ENCODE measurements around the gene C11orf97.
"Not testable (repeated sequence)": the region's sequence is repeated elsewhere in the genome, so short reads cannot be mapped to it uniquely, and the experiment has no call there.

The C11orf97 gene, protein sequence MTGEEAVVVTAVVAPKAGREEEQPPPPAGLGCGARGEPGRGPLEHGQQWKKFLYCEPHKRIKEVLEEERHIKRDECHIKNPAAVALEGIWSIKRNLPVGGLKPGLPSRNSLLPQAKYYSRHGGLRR

DNA sequence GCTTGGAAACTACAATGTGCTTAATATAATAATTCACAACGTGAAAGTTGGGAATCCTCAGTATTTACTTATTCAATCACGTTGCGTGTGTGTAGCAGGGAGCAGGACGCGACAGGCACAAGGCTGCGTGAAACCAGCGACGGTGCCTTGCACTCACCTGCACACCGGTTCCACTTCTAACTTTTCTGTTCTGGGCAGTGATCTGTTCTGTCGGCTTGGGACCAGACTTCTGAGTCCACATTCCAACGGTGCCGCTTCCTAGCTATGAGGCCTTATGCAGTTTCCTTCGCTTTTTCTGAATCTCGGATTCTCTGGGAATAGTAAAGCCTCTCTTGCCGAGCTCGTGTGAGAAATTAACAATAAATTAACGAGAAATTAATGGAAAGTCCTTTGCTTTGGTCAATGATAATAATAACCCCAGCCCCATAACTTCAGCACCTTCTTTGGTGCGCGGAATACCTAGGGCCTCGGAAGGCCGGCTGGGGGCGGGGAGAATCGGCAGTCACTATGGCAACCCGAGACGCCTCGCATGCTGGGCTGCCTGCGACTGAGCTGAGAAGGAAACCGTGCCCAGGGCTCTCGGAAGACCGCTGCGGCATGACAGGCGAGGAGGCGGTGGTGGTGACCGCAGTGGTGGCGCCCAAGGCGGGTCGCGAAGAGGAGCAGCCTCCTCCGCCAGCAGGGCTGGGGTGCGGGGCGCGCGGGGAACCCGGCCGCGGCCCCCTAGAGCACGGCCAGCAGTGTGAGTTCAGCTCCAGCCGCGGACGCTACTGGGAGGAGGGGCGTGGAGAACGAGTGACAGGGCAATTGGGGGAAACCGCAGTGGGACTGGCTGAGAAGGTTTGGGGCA, at the start of gene C11orf97:
C11orf97 (plus strand) TSS at position 530 of the 850 bp plus-strand sequence; CDS start at position 598, 68 bp downstream.
- peaks cover 38 to 49% of the 10 kb centered on the region in 2 donors for H3K27me3 Mint-ChIP-seq
- peak within 1 kb of the TSS; percentile 20 for H3K27ac Mint-ChIP-seq
- peak; percentile 26 for DNase-seq
- no peaks in the 10 kb centered on the region for H3K36me3 Mint-ChIP-seq
- H3K9me3 Mint-ChIP-seq, result no peaks in the 10 kb centered on the region
- ATAC-seq (replicated peaks), result peak; percentile 87 to 90
- H3K4me1 Mint-ChIP-seq, result peaks cover 9 to 10% of the 10 kb centered on the region in 2 donors
- peak within 1 kb of the TSS; percentile 83 to 86 for H3K4me3 Mint-ChIP-seq

DNA sequence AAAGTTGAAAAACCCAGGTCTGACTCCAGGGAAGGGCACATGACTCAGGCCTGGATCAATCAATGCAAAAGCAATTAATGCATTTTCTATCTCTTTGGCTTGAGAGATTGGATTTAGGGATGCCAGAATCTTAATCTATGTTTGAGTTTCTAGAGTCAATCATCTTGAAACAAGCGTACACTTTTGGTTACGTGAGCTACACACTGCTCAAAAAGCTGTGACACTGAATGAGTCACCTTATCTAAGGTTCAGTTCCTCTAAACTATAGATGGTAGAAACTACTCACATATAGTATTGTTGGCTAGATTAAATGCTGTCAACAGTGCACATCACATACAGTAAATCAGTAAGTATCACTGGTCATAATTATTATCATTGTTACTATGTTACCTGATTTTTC, 42.8 kb upstream of the C11orf97 start:
- no peak overlapping the region for H3K4me3 Mint-ChIP-seq
- H3K27ac Mint-ChIP-seq, result no peak overlapping the region
- H3K36me3 Mint-ChIP-seq, result peaks cover 42 to 55% of the 10 kb centered on the region in 2 donors
- no peaks in the 10 kb centered on the region for H3K9me3 Mint-ChIP-seq
- no peaks in the 10 kb centered on the region for H3K27me3 Mint-ChIP-seq
- peak; percentile 93 to 95 for ATAC-seq (replicated peaks)
- H3K4me1 Mint-ChIP-seq, result peaks cover 11 to 35% of the 10 kb centered on the region in 2 donors
- DNase-seq, result no peak

DNA sequence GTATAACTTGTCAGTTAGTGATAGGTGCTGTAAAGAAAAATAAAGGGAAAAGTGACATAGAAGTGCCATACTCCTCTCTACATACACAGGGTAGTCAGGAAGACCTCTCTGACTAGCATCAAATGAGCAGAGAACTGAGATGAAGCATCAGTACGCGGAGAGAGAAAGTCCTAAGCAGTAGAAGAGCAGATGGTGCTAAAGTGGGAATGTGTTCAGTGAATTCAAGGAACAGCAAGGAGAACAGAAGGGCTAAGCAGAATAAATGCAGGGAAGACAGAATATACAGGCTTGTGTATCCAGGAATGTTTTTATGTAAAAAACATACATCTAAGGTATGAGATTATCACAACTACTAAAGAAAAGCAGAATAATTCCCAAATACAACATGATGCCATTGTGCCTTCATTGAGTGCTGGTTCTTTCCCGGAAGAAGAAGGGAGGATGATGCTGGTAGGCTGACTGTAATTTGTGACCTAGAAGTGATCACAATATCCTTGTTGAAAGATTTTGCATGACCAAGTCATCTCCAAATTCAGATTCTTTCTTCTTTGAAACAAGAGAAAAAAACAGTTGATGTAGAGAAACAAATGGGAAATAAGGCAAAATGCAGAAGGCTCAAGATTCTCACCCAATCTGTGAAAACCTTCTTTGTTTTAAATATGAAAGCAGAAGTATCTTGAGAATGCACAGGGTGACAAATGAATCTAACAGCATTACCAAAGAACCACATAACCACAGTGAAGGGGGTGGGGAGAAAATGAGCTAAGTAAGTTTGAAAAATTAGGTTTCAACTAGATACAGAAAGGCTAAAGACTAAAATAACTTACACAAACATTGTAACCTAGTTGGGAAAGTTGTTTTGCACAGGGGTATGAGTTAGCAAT, 39.1 kb upstream of the C11orf97 start:
- H3K4me3 Mint-ChIP-seq, result peak overlapping the region in 1 of 2 donors; percentile 15
- H3K27me3 Mint-ChIP-seq, result no peaks in the 10 kb centered on the region
- no peak for DNase-seq
- H3K27ac Mint-ChIP-seq, result no peak overlapping the region
- H3K36me3 Mint-ChIP-seq, result peaks cover 36 to 50% of the 10 kb centered on the region in 2 donors
- H3K9me3 Mint-ChIP-seq, result no peaks in the 10 kb centered on the region
- peaks cover 16 to 37% of the 10 kb centered on the region in 2 donors for H3K4me1 Mint-ChIP-seq
- peak; percentile 87 to 91 for ATAC-seq (replicated peaks)

DNA sequence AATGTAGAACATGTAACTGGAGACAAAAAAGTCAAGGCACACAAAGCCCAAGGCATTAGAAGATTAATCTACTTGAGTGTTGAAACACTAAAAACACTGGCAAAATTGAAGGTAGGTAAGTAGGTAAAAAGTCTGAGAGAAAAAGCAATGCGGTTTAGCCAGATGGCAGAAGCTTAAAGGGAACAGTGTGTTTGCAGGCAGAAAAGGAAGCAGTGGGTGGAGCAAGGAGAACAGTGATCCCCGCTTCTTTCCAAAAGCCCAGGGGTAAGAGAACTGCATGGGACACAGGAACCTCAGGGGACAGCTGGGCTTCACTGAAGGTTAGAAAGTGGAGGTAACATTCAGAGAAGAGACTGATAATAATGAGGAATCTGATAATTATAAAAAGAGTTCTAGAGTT, 34.6 kb upstream of the C11orf97 start:
- Mint-ChIP-seq H3K4me1 (peaks cover 16 to 30% of the 10 kb centered on the region in 2 donors), H3K27ac (no peak overlapping the region), H3K36me3 (peaks cover 38 to 50% of the 10 kb centered on the region in 2 donors), H3K9me3 (no peaks in the 10 kb centered on the region), H3K27me3 (no peaks in the 10 kb centered on the region), H3K4me3 (no peak overlapping the region)
- no peak for DNase-seq
- ATAC-seq (replicated peaks), result no peak

DNA sequence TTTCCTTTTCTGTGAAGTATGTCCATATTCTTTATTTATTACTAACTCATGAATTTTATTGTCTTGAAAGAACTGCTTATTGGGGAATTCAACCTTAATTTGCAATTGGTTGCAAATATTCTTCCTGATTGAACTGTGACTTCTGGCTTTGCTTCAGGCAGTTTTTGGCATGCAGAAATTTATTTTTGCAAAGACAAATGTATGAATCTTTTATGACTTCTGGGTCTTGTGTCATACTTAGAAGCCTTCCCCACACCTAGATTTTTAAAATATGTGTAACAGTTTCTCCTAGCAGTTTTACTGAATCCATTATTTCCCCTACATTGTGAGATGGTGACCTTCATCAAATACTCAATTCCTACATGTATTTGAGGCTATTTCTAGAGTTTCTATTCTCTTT, 30.9 kb upstream of the C11orf97 start:
- no peak for ATAC-seq (replicated peaks)
- Mint-ChIP-seq H3K36me3 (peaks cover 34 to 44% of the 10 kb centered on the region in 2 donors), H3K27ac (no peak overlapping the region), H3K4me3 (no peak overlapping the region), H3K27me3 (no peaks in the 10 kb centered on the region), H3K9me3 (no peaks in the 10 kb centered on the region), H3K4me1 (peaks cover 5 to 11% of the 10 kb centered on the region in 2 donors)
- no peak for DNase-seq

DNA sequence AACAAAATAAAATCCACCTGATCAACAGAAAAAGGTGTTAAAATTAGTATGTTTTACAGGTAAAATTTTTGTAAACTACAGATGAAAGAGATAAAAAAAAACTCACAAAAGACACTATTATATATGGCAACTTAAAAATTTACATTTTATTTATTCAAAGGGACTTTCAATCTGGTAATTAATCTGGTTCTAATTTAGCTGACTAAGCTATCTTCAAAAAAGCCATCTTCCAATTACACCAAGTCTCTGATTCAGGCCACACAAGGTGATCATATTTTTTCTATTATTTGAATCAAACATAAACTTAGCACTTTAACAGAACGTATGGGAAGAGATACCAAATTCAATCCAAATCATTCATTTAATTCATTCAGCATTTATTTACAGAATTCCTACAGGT, 26.2 kb upstream of the C11orf97 start:
- Mint-ChIP-seq H3K4me3 (no peak overlapping the region), H3K4me1 (peaks cover 1 to 10% of the 10 kb centered on the region in 2 donors), H3K27ac (no peak overlapping the region), H3K27me3 (no peaks in the 10 kb centered on the region), H3K9me3 (no peaks in the 10 kb centered on the region), H3K36me3 (peaks cover 50 to 62% of the 10 kb centered on the region in 2 donors)
- ATAC-seq (replicated peaks) (no peak), DNase-seq (no peak)

DNA sequence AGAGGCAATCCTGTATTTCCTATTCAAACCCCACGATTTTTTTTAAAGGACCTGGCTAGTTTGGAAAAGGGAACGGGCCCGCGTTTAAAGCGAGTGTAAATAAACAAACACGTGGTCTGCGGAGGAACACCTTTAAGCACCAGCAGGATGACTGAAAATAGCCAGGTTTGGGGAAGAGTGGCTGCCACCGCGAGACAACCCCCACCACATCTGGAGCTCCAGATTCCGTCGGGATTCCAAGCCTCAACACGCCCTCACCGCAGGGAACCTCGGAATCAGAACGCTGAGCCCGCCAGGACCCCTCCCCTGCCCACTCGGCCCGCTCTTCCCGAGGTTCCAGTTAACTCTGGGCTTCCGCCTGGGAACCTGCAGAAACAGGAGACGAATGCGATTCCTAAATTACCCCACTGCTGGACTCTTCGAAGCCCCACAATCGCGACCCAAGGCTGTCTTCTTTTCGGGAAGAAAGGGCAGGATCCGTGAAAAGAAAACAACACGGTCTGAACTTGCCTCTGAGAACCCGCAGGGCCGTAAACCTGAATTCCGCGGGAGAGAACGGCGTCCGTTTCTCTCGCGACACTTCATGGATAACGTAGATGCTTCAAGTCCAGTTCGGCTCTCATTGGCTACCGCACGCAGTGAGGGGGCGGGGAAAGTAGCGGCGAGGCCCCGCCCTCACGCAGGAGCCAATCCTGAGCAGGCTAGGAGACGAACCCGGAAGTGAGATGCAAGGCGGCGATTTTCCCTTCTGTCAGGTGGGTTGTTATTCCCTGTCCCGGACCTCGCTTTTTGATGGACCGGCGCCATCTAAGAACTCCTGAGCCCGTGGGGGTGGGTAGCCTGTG, 18.8 kb upstream of the C11orf97 start, which contains the start of the genes ANKRD49 and MRE11:
ANKRD49 (plus strand) TSS at position 704 of the 845 bp plus-strand sequence. CDS start 2,710 bp downstream, outside the sequence.
MRE11 (minus strand) TSS at position 564 of the 845 bp plus-strand sequence. CDS start 1,043 bp downstream, outside the sequence.
- H3K36me3 Mint-ChIP-seq, result peaks cover 20 to 21% of the 10 kb centered on the region in 2 donors
- peak within 1 kb of the TSS; percentile 97 for H3K27ac Mint-ChIP-seq
- no peaks in the 10 kb centered on the region for H3K27me3 Mint-ChIP-seq
- DNase-seq, result peak; percentile 97
- no peaks in the 10 kb centered on the region for H3K9me3 Mint-ChIP-seq
- peaks cover 5 to 29% of the 10 kb centered on the region in 2 donors for H3K4me1 Mint-ChIP-seq
- H3K4me3 Mint-ChIP-seq, result peak within 1 kb of the TSS; percentile 93 to 94
- ATAC-seq (replicated peaks), result peak; percentile 99

DNA sequence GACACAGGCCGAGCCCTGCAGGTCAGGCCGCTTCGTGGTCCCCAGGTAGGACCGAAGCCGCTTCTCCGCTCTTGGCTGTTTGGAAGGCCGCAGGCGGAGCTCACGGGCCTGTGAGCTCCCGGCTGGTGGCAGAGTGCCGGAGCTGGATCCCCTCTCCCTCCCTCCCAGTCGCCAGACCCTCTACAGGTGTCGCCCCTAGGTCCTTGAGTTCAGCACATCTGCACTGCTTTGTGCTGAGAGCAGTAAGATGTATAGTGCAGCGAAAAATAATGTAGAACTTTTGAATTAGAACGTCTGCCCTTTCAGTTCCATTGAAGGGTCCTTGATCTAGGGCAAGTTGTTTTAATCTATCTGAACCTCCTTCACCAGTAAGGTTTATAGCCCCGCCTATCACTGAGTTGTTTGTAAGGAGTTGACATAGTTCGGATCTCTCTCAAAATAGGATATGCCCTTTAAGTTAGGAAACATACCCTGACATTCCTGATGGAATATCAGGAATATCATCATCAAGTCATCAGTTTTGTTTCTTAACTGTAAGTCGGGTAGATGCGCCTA, 18.1 kb upstream of the C11orf97 start:
- H3K4me1 Mint-ChIP-seq, result peaks cover 5 to 29% of the 10 kb centered on the region in 2 donors
- no peak for DNase-seq
- peaks cover 16 to 18% of the 10 kb centered on the region in 2 donors for H3K36me3 Mint-ChIP-seq

DNA sequence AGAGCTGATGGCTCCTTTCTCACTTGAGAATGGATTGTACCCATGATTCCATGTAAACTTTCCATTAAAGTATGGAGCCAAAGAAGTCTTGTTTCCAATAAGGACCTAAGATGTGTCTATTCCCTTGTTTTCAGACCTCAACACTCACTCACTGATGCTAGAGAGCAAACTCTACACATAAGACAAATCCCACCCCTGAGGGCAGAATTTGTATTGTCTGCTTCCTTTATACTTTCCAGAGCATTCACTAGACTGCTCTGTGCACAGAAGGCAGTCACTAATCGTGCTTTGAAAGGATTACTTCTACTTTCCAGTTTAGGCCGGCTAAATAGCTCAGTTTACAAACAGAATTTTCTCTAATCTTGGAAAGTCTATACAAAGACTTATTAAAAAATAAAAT, 12.1 kb upstream of the C11orf97 start:
- H3K36me3 Mint-ChIP-seq, result peaks cover 10 to 26% of the 10 kb centered on the region in 2 donors
- H3K27me3 Mint-ChIP-seq, result no peaks in the 10 kb centered on the region
- peaks cover 1 to 5% of the 10 kb centered on the region in 2 donors for H3K4me1 Mint-ChIP-seq
- no peak for DNase-seq
- H3K9me3 Mint-ChIP-seq, result no peaks in the 10 kb centered on the region
- H3K4me3 Mint-ChIP-seq, result no peak overlapping the region
- H3K27ac Mint-ChIP-seq, result no peak overlapping the region
- ATAC-seq (replicated peaks), result no peak

More for the DNA sequence above, 18.1 kb upstream of the C11orf97 start:
- Mint-ChIP-seq H3K4me3 (peak overlapping the region; percentile 93 to 94), H3K27me3 (no peaks in the 10 kb centered on the region), H3K9me3 (no peaks in the 10 kb centered on the region), H3K27ac (peak overlapping the region; percentile 97)
- ATAC-seq (replicated peaks), result peak; percentile 74 to 76

DNA sequence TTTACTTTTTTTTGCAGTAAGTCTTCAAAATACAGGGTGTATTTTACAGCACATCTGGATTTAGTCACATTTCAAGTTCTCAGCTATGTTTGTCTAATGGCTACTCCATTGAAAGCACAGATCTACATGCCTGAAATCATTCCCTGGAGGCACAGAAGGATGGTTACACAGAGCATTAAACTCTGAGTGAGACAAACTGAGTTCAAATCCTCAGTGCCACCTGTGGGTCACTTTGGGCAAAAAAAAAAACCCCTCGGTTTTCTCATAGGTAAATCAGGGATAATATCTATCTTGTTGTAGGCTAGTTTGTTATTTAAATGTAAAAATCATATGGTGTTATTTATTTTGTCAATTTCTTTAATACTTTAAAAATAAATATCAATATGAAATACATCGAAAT, 10.7 kb upstream of the C11orf97 start:
- no peak for ATAC-seq (replicated peaks)
- H3K27me3 Mint-ChIP-seq, result no peaks in the 10 kb centered on the region
- DNase-seq, result no peak
- no peaks in the 10 kb centered on the region for H3K9me3 Mint-ChIP-seq
- peaks cover 10 to 25% of the 10 kb centered on the region in 2 donors for H3K36me3 Mint-ChIP-seq
- no peak overlapping the region for H3K27ac Mint-ChIP-seq
- H3K4me3 Mint-ChIP-seq, result no peak overlapping the region
- H3K4me1 Mint-ChIP-seq, result no peaks in the 10 kb centered on the region

DNA sequence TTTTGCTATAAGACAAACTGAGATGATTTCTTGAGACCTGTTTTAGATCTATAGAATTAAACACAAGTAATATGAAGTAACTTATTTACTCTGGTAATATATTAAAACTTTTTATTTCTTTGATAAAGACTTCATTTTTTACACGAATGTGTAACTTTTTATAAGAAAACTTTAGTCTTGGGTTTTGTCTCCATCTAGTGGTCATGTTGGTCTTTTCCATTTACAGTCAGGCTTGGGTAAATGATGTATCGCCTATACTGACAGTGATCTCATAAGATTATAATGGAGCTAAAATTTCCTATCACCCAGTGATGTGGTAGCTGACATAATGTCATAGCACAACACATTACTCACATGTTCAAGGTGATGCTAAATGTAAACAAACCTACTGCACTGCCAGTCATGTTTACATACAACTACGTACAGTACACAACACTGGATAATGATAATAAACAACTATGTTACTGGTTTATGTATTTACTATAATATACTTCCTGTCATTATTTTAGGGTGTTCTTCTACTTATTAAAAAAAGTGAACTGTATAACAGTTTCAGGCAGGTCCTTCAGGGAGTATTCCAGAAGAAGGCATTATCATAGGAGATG, 7.5 kb upstream of the C11orf97 start:
- DNase-seq (no peak), ATAC-seq (replicated peaks) (peak; percentile 49 to 72)
- Mint-ChIP-seq H3K27me3 (no peaks in the 10 kb centered on the region), H3K4me1 (no peaks in the 10 kb centered on the region), H3K4me3 (no peak overlapping the region), H3K27ac (no peak overlapping the region), H3K9me3 (no peaks in the 10 kb centered on the region), H3K36me3 (peaks cover 5 to 12% of the 10 kb centered on the region in 2 donors)

DNA sequence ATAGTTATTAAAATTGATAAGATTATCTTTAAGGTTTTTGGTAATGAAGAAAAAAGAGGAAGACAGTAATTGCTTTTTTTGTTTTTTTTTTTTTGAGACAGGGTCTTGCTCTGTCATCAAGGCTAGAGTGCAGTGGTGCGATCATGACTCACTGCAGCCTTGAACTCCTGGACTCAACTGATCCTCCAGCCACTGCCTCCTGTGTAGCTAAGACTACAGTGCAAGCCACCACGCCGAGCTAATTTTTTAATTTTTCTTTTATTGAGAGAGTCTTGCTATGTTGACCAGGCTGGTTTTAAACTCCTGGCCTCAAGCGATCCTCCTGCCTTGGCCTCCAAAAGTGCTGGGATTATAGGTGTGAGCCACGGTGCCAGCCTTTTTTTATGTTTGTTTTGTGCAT, 5.7 kb upstream of the C11orf97 start:
- not testable (repeated sequence) for H3K36me3 Mint-ChIP-seq; H3K9me3 Mint-ChIP-seq; DNase-seq; H3K4me1 Mint-ChIP-seq; H3K27ac Mint-ChIP-seq; H3K4me3 Mint-ChIP-seq; ATAC-seq (replicated peaks)
- H3K27me3 Mint-ChIP-seq, result peaks cover 9 to 12% of the 10 kb centered on the region in 2 donors

DNA sequence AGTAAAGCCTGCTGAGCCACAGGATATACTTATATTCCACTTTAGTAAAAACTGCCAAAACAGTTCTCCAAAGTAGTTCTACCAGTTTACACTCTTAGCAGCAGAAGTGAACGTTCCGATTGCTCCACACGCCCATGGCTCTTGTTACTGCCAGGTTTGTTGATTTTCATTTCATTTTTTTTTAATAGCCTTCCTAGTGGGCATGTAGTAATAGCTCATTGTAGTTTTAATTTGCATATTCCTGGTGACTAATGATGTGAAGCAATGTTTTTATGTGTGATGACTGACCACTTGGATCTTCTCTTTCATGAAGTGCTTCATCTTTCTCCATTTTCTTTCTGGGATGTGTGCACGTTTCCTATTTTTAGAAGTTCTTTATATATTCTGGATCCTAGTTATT, 4.8 kb upstream of the C11orf97 start:
- Mint-ChIP-seq H3K4me3 (no peak overlapping the region), H3K36me3 (peaks cover 0 to 4% of the 10 kb centered on the region in 2 donors), H3K9me3 (no peaks in the 10 kb centered on the region), H3K4me1 (peaks cover 7% of the 10 kb centered on the region in 2 donors), H3K27ac (no peak overlapping the region), H3K27me3 (peaks cover 19 to 21% of the 10 kb centered on the region in 2 donors)
- no peak for ATAC-seq (replicated peaks)
- no peak for DNase-seq
